ENCODE results near the gene CNTNAP5.
"Not testable (repeated sequence)": the region's sequence is repeated elsewhere in the genome, so short reads cannot be mapped to it uniquely, and the experiment has no call there.

The CNTNAP5 gene

DNA sequence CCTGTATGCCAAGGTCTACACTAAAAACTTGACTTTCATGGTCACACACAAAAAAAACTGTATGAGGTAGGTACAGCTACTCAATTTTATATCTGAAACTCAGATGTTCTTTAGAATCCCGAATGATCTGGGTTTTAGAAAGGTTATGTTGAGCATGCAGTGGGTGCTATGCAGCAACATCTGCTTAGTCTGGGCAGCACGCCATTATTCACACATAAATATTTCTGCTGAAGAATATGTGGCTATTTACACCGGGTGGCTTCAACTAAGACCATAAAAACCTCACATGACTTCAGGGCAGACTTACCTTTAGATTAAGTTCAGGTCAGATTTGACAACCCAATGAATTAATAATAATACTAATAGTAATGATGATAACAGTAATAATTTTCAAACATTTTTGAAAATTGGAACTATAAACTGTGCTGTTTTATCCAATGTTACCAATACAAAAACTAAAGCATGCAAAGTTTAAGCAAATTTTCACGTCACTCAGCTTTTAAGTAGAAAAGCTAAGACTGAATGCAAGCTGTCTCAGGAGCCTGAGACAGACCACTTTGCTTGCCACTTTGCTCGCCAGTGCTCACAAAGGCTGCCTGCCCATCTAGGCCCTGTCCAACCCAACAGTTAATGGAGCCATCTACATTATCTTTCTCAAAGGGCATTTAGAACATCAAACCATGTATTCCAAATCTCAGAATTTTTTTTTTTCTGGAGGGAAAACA is 292.0 kb downstream of the CNTNAP5 start:
- no peak for DNase-seq (ENCODE audit: insufficient read length, low spot score)
- no peak for FAIRE-seq

DNA sequence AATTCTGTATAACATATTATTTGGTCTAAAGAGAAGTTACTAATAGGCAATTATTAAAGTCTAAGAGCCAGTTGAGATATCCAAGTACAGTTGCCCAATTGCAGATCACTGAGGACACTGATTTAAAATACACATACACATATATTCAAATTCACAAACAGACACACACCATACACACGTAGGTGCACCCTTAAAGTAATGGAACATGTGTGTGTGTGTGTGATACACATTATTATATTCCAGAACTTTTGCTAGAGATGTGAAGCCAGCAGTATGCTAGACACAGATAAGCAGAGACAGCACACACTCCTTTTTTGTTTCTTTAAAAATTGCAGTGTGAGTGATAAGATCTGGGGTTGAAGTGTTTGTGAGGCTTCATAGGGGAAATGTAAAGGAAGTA is 292.5 kb downstream of the CNTNAP5 start:
- DNase-seq (ENCODE audit: insufficient read length, low spot score) (no peak), FAIRE-seq (no peak)

DNA sequence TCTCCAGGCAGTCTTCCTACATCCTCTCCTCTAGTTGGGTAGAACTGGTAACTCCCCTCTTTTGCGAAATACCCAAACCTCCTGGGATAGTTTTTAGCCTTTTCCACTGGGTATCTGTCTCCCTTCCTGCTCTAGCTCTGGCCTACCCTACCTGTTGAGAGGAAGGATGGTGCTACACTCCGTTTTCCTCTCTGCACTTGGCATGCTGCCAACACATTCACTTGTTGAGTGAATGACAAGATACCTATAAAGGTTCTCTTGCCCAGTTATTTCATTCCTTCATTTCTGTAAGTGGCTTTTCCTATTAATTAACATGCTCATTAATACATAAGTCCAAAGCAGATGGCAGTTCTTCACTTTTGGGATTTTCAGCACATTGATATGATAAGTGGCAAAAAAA is 293.8 kb downstream of the CNTNAP5 start:
- no peak for FAIRE-seq
- DNase-seq (ENCODE audit: insufficient read length, low spot score) = no peak

GRCh38 chr2:124319577-124319976 is 294.5 kb downstream of the CNTNAP5 start:
- FAIRE-seq (no peak), DNase-seq (ENCODE audit: insufficient read length, low spot score) (no peak)

GRCh38 chr2:124320051-124320688 is 295.1 kb downstream of the CNTNAP5 start:
- FAIRE-seq (no peak), DNase-seq (ENCODE audit: insufficient read length, low spot score) (no peak)

- no peak for FAIRE-seq
- DNase-seq (ENCODE audit: insufficient read length, low spot score) = no peak
Measured at GRCh38 chr2:124323321-124323720, 298.2 kb downstream of the CNTNAP5 start.

DNA sequence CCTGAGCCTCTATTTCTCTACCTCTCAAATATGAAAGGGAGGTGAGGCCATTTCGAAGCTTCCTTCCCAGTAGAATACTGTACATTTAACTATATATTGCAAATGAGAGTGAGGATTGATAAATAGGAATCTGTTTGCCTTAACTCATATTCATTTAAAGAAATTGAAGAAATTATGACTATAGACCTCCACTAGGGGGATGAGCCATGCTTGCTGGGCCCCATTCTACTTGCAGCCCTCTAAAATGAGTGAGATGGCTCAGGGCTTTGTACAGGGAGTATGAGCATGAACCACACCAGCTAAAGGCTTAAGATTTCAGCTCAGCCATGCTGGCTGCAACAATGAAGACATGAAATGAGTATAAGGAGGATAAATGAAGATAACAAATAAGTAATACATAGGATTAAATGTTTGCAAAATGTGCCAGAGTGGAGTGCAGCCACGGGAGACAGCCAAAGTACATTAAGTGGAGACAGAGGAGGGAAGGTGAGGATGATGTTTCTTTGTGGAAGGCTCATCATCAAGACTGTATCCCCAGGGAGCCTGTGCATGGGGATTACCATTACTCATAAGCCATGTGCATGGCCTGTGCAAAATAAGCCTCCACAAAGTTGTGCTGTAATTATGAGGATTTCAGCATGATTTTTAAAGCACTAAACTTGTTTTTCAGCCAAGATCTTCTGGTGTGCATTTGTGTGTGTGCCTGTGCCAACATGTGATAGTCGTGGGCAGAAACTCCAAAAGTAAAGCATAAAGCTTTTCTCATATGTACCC is 300.8 kb downstream of the CNTNAP5 start:
- DNase-seq (ENCODE audit: insufficient read length, low spot score) = no peak
- FAIRE-seq = no peak

DNA sequence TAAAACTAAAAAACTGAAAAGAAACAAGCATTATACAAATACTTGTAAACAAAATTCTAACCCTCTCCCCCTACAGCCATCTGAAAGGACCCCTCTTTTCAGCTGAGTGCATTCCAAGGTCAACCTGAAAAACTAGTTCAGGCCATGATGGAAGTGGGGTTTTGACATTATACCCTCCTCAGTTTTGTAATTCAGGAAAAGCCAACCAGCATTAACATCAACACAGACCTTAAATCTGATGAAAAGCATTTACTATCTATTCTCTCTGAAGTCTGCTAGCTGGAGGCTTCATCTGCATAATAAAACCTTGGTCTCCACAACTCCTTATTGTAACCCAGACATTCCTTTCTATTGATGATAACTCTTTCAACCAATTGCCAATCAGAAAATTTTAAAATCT is 302.2 kb downstream of the CNTNAP5 start:
- FAIRE-seq (no peak), DNase-seq (ENCODE audit: insufficient read length, low spot score) (no peak)

DNA sequence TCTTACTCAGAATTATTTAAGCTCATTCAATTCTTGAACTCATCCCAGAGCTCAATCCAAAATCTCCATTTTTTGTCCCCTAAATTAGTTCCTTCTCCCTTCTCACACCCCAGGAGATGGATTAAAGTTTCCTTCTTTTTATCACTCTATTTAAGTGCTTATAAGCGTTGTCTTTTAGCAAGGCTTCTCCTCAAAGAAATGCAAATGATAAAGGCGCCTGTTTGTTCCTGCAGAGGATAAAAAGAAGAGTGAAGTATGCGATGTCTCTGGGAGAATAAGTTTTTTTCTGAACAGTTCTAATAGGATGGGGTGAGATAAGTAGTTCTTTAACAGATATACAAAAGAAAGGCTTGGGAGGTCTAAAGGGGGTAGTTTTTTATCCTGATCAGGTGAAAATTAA is 303.3 kb downstream of the CNTNAP5 start:
- no peak for FAIRE-seq
- no peak for DNase-seq (ENCODE audit: insufficient read length, low spot score)

DNA sequence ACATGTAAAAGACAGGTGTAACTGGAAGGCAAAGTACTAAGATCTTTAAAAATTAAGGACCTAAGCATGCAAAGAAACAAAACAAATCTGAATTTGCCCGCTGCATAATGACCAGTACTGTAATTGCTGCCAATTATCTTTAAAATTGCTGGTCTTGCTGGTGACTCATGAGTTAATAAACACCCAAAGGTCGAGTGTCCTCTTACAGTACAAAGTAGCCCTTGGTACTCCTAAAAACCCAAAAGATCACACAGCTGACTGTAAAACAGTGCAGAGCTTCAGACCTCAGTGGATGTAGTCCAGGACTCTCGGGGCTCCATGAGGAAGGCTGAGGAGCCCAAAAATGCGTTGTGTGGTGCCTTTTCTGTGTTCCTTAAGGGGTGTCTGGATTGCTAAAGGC is 308.7 kb downstream of the CNTNAP5 start:
- no peak for DNase-seq (ENCODE audit: insufficient read length, low spot score)
- no peak for FAIRE-seq

DNA sequence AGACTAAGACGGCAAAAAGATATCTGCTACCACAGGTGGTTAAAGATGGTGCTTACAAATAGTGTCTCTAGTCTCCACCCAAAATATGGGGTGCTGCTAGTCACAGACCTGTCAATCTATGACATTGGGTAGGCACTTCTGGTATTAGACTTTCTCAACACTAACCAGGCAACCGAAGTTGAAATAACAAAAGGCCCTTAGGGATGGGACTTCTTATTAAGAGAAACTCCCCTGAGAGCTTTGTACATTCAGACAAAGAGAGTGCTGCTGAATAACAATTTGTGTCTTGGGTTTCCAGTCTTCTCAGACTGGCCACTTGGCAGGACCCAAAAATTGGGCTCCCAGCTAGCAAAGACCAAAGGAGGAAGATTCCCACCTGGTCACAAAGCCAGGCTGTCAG is 310.0 kb downstream of the CNTNAP5 start:
- FAIRE-seq (no peak), DNase-seq (ENCODE audit: insufficient read length, low spot score) (no peak)

DNA sequence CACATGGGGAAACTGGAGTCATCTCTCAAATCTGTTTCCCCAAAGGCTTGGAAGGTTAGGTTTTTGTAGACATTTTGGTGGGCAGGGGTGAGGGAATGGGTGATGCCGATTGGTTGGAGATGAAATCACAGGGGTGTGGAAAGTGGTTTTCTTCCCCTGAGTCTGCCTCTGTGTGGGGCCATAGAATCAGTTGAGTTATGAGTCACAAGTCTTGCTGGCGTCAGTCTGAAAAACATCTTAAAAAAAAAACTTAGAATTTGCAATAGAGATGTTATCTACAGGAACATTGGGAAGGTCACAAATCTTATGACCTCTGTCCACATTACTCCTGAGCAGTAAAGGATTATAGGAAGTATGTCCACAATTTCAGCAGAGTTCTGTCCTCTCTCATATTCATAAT is 314.6 kb downstream of the CNTNAP5 start:
- DNase-seq (ENCODE audit: insufficient read length, low spot score) = no peak
- FAIRE-seq = no peak

- FAIRE-seq = no peak
- no peak for DNase-seq (ENCODE audit: insufficient read length, low spot score)
Measured at GRCh38 chr2:124343827-124344498, 318.9 kb downstream of the CNTNAP5 start.

DNA sequence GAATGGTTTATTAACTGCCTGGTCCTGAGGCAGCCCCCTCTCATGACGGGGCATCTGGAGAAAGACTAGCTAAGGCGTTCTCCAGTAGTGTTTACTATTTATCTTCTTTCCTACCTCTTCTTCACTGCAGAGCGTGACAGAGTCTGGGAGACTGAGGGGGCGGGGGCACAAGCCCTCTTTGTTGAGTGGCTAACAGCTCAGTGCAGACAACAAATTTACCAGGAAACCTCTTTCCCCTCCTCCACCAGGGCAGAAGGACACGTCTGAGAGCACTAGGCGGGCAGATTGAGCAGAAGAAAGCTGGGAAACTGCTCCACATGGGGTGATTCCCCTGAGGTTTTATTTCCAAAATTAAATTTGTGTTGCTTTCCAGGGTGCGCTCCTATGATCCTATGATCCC is 322.1 kb downstream of the CNTNAP5 start:
- no peak for DNase-seq (ENCODE audit: insufficient read length, low spot score)
- FAIRE-seq = no peak

DNA sequence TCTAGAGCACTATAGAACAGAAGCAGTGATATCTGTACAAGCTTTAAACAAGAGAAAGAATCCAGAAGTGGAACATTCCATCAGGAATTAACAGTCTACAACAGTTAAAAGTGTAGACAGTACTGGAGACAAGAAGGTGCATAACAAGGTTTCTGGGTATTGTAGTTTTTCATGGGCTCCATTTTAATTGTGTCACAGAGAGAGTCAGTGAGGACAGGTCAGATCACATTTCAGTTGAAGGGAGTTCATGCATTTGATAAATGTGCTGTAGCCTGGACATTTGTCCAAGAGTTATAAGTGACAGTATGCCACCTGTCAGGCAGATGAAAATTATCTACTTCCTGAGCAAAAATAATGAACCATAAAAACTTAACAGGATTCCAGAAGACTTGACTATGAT is 328.6 kb downstream of the CNTNAP5 start:
- DNase-seq (ENCODE audit: insufficient read length, low spot score) = no peak
- FAIRE-seq = no peak

- FAIRE-seq (no peak), DNase-seq (ENCODE audit: insufficient read length, low spot score) (no peak)
Measured at GRCh38 chr2:124354466-124354865, 329.4 kb downstream of the CNTNAP5 start.

GRCh38 chr2:124361966-124362365 is 336.9 kb downstream of the CNTNAP5 start:
- not testable (repeated sequence) for DNase-seq (ENCODE audit: insufficient read length, low spot score); FAIRE-seq

- no peak for FAIRE-seq
- DNase-seq (ENCODE audit: insufficient read length, low spot score) = no peak
Measured at GRCh38 chr2:124369181-124369580, 344.1 kb downstream of the CNTNAP5 start.

DNA sequence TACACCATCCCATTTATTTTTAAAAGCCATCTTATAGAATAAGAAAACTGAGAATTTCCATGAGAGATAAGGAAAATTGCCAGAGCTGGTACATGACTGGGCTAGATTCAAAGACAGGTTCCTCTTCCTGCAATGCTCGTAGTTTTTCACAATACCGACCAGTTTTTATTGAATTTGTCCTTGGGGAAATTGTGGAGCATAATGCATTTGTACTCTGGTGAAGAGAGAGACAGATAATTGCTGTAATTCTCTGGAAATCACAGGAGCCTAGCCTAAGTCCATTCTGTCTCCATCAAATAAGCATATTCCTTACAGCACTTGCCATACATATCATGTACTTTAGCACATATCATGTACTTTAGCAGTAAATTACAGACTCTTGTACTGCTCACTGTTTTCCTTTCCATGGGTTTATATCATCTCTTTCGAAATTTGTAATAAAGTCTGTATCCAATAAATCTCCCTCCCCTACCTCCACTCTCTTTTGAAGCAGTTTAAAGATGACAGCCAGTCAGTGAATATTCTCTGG is 355.2 kb downstream of the CNTNAP5 start:
- DNase-seq (ENCODE audit: insufficient read length, low spot score) (no peak), FAIRE-seq (no peak)

GRCh38 chr2:124382067-124382618 is 357.1 kb downstream of the CNTNAP5 start:
- no peak for FAIRE-seq
- no peak for DNase-seq (ENCODE audit: insufficient read length, low spot score)

DNA sequence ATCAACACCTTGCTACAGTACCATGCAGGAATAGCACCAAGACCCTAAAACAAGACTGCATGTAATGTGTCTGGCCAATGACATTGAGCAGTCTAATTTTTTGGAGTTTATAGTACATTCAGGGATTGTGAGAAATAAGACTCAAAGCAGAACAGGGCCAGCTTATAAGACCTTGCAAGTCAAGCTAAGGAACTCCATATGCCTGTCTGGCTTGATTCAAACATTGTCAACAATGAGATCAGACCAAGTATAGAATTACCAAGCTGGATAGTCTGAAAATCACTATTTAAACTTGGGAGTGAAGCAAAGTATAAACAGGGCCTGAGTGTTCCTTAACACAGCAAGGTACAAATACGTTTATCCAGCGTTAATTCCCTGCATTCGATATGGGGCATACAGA is 370.9 kb downstream of the CNTNAP5 start:
- FAIRE-seq = no peak
- no peak for DNase-seq (ENCODE audit: insufficient read length, low spot score)

All from HTR-8/SVneo (cell line).